ENCODE measurements around the gene PLA2G5.

- TF ChIP-seq, protein P1, sequence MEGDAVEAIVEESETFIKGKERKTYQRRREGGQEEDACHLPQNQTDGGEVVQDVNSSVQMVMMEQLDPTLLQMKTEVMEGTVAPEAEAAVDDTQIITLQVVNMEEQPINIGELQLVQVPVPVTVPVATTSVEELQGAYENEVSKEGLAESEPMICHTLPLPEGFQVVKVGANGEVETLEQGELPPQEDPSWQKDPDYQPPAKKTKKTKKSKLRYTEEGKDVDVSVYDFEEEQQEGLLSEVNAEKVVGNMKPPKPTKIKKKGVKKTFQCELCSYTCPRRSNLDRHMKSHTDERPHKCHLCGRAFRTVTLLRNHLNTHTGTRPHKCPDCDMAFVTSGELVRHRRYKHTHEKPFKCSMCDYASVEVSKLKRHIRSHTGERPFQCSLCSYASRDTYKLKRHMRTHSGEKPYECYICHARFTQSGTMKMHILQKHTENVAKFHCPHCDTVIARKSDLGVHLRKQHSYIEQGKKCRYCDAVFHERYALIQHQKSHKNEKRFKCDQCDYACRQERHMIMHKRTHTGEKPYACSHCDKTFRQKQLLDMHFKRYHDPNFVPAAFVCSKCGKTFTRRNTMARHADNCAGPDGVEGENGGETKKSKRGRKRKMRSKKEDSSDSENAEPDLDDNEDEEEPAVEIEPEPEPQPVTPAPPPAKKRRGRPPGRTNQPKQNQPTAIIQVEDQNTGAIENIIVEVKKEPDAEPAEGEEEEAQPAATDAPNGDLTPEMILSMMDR (optimal IDR thresholded peaks at IDR 0.05 in 1 of 3, IDR thresholded peaks at IDR 0.05 in 1 of 3, conservative IDR thresholded peaks at IDR 0.05 in 1 of 3; ENCODE audit: extremely low read depth in 1 of 3, insufficient read depth in 2 of 3, low read length in 3 of 3), result no peak
- TF ChIP-seq EZH2 (IDR thresholded peaks at IDR 0.05; ENCODE audit: low read length), result no peak
Observed at GRCh38 chr1:20029178-20029912, 40.6 kb upstream of the PLA2G5 start.

All from keratinocyte (primary cell).